Mucosa of stomach (tissue), 1 donor: ENCODE measurements around the gene PGBD2.

Experiments
- H3K27me3 ChIP-seq: one replicate; pipeline ENCODE4 v1.7.0; 2013; ENCODE audit warnings: mild to moderate bottlenecking, low read length; ENCODE audit not compliant: control insufficient read depth, insufficient read depth
- H3K36me3 ChIP-seq: one replicate; pipeline ENCODE4 v1.7.0; 2013; ENCODE audit warnings: low read length; ENCODE audit not compliant: control insufficient read depth, insufficient read depth
- H3K4me1 ChIP-seq: one replicate; pipeline ENCODE4 v1.7.0; 2013; ENCODE audit warnings: mild to moderate bottlenecking, low read length; ENCODE audit not compliant: control insufficient read depth, insufficient read depth
- H3K4me3 ChIP-seq: one replicate; pipeline ENCODE4 v1.7.0; 2013; ENCODE audit warnings: low read length
- H3K9ac ChIP-seq: one replicate; pipeline ENCODE4 v1.7.0; 2013; ENCODE audit warnings: mild to moderate bottlenecking, low read length, moderate library complexity
- H3K9me3 ChIP-seq: one replicate; pipeline ENCODE4 v1.7.0; 2013; ENCODE audit warnings: mild to moderate bottlenecking, low read length, moderate library complexity; ENCODE audit not compliant: control insufficient read depth
- donor health status: Pancreatic carcinoma.

The PGBD2 gene

GRCh38 chr1:248906009-248906752 lies at the start of gene PGBD2:
TSS of gene PGBD2 (plus strand) at chr1:248906235. CDS start at chr1:248913863, 7,628 bp downstream.
- Histone ChIP-seq H3K4me3 (peak within 1 kb of the TSS; percentile 57), H3K9ac (peak within 1 kb of the TSS; percentile 74), H3K9me3 (no peaks in the 10 kb centered on the region), H3K4me1 (peaks cover 6% of the 10 kb centered on the region), H3K27me3 (no peaks in the 10 kb centered on the region), H3K36me3 (no peaks in the 10 kb centered on the region)

- no peaks in the 10 kb centered on the region for H3K9me3 ChIP-seq
- peaks cover 21% of the 10 kb centered on the region for H3K4me1 ChIP-seq
- H3K36me3 ChIP-seq: no peaks in the 10 kb centered on the region
- peak overlapping the region; percentile 83 for H3K9ac ChIP-seq
- no peaks in the 10 kb centered on the region for H3K27me3 ChIP-seq
- H3K4me3 ChIP-seq: no peak overlapping the region
Measured at GRCh38 chr1:248857201-248857600, 48.8 kb upstream of the PGBD2 start.

- H3K27me3 ChIP-seq: no peaks in the 10 kb centered on the region
- no peaks in the 10 kb centered on the region for H3K9me3 ChIP-seq
- H3K4me3 ChIP-seq: peak overlapping the region; percentile 56
- H3K9ac ChIP-seq: peak overlapping the region; percentile 83
- peaks cover 26% of the 10 kb centered on the region for H3K4me1 ChIP-seq
- H3K36me3 ChIP-seq: no peaks in the 10 kb centered on the region
Measured at GRCh38 chr1:248857749-248858095, 48.3 kb upstream of the PGBD2 start.

GRCh38 chr1:248858096-248858890 lies 47.7 kb upstream of the PGBD2 start:
- Histone ChIP-seq H3K9me3 (no peaks in the 10 kb centered on the region), H3K27me3 (no peaks in the 10 kb centered on the region), H3K4me3 (peak overlapping the region; percentile 56), H3K36me3 (no peaks in the 10 kb centered on the region), H3K9ac (peak overlapping the region; percentile 83), H3K4me1 (peaks cover 31% of the 10 kb centered on the region)

GRCh38 chr1:248858891-248859889 lies 46.8 kb upstream of the PGBD2 start, which contains the start of gene ZNF692:
TSS of gene ZNF692 (minus strand) at chr1:248859085. CDS start at chr1:248858309, 776 bp downstream.
- peak within 1 kb of the TSS; percentile 88 for H3K4me3 ChIP-seq
- H3K9ac ChIP-seq: peak within 1 kb of the TSS; percentile 83
- H3K36me3 ChIP-seq: no peaks in the 10 kb centered on the region
- no peaks in the 10 kb centered on the region for H3K27me3 ChIP-seq
- no peaks in the 10 kb centered on the region for H3K9me3 ChIP-seq
- peaks cover 37% of the 10 kb centered on the region for H3K4me1 ChIP-seq

GRCh38 chr1:248860007-248860406 lies 46.0 kb upstream of the PGBD2 start:
- Histone ChIP-seq H3K27me3 (no peaks in the 10 kb centered on the region), H3K4me3 (no peak overlapping the region), H3K9me3 (no peaks in the 10 kb centered on the region), H3K4me1 (peaks cover 37% of the 10 kb centered on the region), H3K36me3 (no peaks in the 10 kb centered on the region), H3K9ac (no peak overlapping the region)

- peaks cover 37% of the 10 kb centered on the region for H3K4me1 ChIP-seq
- no peaks in the 10 kb centered on the region for H3K36me3 ChIP-seq
- no peaks in the 10 kb centered on the region for H3K9me3 ChIP-seq
- no peak overlapping the region for H3K4me3 ChIP-seq
- H3K27me3 ChIP-seq: no peaks in the 10 kb centered on the region
- H3K9ac ChIP-seq: no peak overlapping the region
Measured at GRCh38 chr1:248861616-248862015, 44.4 kb upstream of the PGBD2 start.

GRCh38 chr1:248862695-248862997 lies 43.4 kb upstream of the PGBD2 start:
- Histone ChIP-seq H3K4me1 (peaks cover 29% of the 10 kb centered on the region), H3K36me3 (no peaks in the 10 kb centered on the region), H3K4me3 (peak overlapping the region; percentile 45), H3K9me3 (no peaks in the 10 kb centered on the region), H3K27me3 (no peaks in the 10 kb centered on the region), H3K9ac (peak overlapping the region; percentile 32)

- Histone ChIP-seq H3K9ac (peak overlapping the region; percentile 32), H3K4me1 (peaks cover 25% of the 10 kb centered on the region), H3K9me3 (no peaks in the 10 kb centered on the region), H3K36me3 (no peaks in the 10 kb centered on the region), H3K4me3 (peak overlapping the region; percentile 45), H3K27me3 (no peaks in the 10 kb centered on the region)
Measured at GRCh38 chr1:248862998-248863881, 42.8 kb upstream of the PGBD2 start.

- H3K27me3 ChIP-seq: no peaks in the 10 kb centered on the region
- H3K4me1 ChIP-seq: no peaks in the 10 kb centered on the region
- no peaks in the 10 kb centered on the region for H3K36me3 ChIP-seq
- no peak overlapping the region for H3K9ac ChIP-seq
- H3K9me3 ChIP-seq: no peaks in the 10 kb centered on the region
- H3K4me3 ChIP-seq: no peak overlapping the region
Measured at GRCh38 chr1:248871837-248872401, 34.1 kb upstream of the PGBD2 start.
